PC-3 (cell line): ENCODE results near the gene SRRM5.

Source experiments
- EZH2 ChIP-seq: fragments of 300-600 bp; sonication (generic); IDR thresholded peaks from one replicate; pipeline ENCODE4 v1.6.1; 2017; ENCODE audit warnings: antibody characterized with exemption, mild to moderate bottlenecking, low read length; ENCODE audit not compliant: unreplicated experiment
- TF ChIP-seq, protein P1 (sequence below): fragments of 300-600 bp; sonication (generic); conservative IDR thresholded peaks from 2 replicates; pipeline ENCODE4 v1.5.1; 2017; ENCODE audit warnings: antibody characterized with exemption, low read depth, mild to moderate bottlenecking, low read length

DNA sequence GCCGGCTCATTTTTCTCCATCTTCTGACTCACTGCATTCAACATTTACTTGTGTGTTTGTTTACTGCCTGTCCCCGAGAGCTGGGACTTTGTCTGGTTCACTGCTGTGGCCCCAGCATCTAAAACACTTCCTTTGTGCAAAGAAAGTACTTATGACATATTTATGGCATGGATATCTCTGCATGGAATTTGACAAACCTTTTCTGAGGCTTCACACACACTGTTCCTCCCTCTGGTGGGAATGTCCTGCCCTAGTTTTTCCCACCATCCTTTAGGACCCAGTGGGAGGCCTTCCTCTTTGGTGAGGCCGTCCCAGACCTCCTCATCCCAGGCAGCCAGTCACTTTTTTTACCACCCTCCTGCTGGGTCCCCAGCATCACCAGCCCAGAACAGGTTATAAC lies 1.4 kb upstream of the SRRM5 start:
- TF ChIP-seq, protein P1, sequence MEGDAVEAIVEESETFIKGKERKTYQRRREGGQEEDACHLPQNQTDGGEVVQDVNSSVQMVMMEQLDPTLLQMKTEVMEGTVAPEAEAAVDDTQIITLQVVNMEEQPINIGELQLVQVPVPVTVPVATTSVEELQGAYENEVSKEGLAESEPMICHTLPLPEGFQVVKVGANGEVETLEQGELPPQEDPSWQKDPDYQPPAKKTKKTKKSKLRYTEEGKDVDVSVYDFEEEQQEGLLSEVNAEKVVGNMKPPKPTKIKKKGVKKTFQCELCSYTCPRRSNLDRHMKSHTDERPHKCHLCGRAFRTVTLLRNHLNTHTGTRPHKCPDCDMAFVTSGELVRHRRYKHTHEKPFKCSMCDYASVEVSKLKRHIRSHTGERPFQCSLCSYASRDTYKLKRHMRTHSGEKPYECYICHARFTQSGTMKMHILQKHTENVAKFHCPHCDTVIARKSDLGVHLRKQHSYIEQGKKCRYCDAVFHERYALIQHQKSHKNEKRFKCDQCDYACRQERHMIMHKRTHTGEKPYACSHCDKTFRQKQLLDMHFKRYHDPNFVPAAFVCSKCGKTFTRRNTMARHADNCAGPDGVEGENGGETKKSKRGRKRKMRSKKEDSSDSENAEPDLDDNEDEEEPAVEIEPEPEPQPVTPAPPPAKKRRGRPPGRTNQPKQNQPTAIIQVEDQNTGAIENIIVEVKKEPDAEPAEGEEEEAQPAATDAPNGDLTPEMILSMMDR, result no peak
- TF ChIP-seq EZH2, result no peak
